Activated CD8-positive, alpha-beta T cell treated with anti-CD3 and anti-CD28 coated beads for 36 hours (primary cell): ENCODE measurements around the gene FYN. TPM values are rescaled to one million over a fixed set of nuclear protein-coding genes. Genes with fewer than 3 reads are reported as not detected.
A peak's percentile ranks its signal among the peaks of the same experiment; 100 is the strongest.

Source experiments
- ATAC-seq: fragments of 200-7000 bp; cut with Tn5 transposase; one replicate; pipeline ENCODE4 v1.10.0; 2021; ENCODE audit warnings: mild to moderate bottlenecking, moderate library complexity
- CTCF ChIA-PET: fragments of 350-600 bp; sonication (Branson Sonifier 250); formaldehyde crosslinking; loops from one replicate; lab custom pipeline; 2021; ENCODE audit warnings: antibody characterized with exemption; lab: Charles Lee
- POLR2A ChIA-PET: fragments of 350-600 bp; sonication (Branson Sonifier 250); formaldehyde crosslinking; loops from one replicate; lab custom pipeline; 2021; ENCODE audit warnings: antibody characterized with exemption; lab: Charles Lee
- DNase-seq: peaks from one replicate; pipeline ENCODE4 v3.0.0-alpha.2; 2020
- H3K27ac Mint-ChIP-seq: one replicate; pipeline ENCODE4 v1.8.0; 2021; ENCODE audit warnings: mild to moderate bottlenecking, mixed read lengths
- H3K27me3 Mint-ChIP-seq: one replicate; pipeline ENCODE4 v1.8.0; 2021; ENCODE audit warnings: mixed read lengths
- H3K36me3 Mint-ChIP-seq: one replicate; pipeline ENCODE4 v1.8.0; 2021; ENCODE audit warnings: low read depth, mixed read lengths
- H3K4me1 Mint-ChIP-seq: one replicate; pipeline ENCODE4 v1.8.0; 2021; ENCODE audit warnings: low read depth, mixed read lengths
- H3K4me3 Mint-ChIP-seq: one replicate; pipeline ENCODE4 v1.8.0; 2021; ENCODE audit warnings: mild to moderate bottlenecking, moderate library complexity, mixed read lengths
- H3K9me3 Mint-ChIP-seq: one replicate; pipeline ENCODE4 v1.8.0; 2021; ENCODE audit warnings: mixed read lengths
- CTCF ChIP-seq: fragments of 200-600 bp; IDR thresholded peaks from one replicate; pipeline ENCODE4 v1.8.0; 2022; ENCODE audit warnings: antibody characterized with exemption, mild to moderate bottlenecking
- intact Hi-C: fragments of 100-400 bp; cut with micrococcal nuclease; formaldehyde crosslinking; loops from one replicate; pipeline ENCODE4 v1.10.0; 2022
- total RNA-seq, 2 experiments: library from RNA; stranded (reverse); gene quantifications; one replicate each; pipeline ENCODE4 v1.2.3, GENCODE V29; 2021

Gene FYN
- total RNA-seq, 2 experiments from 2014 or later = 384 to 386 TPM

- Mint-ChIP-seq H3K4me3 (no peak overlapping the region), H3K4me1 (peaks cover 74% of the 10 kb centered on the region), H3K36me3 (peaks cover 55% of the 10 kb centered on the region), H3K27me3 (no peaks in the 10 kb centered on the region), H3K27ac (peak overlapping the region; percentile 90), H3K9me3 (peaks cover 1% of the 10 kb centered on the region)
- intact Hi-C loops = no loop called here
- ATAC-seq (no peak), DNase-seq (no peak)
- TF ChIP-seq CTCF = no peak
- ChIA-PET POLR2A (interaction anchor here (0.8 to 3.5 kb wide), 2 partner anchors 9 to 15 kb away, joined by 3 to 23 read pairs; no protein-coding TSS in a partner anchor), CTCF (interaction anchor here (1.3 to 1.8 kb wide), 2 partner anchors 8 to 14 kb away, joined by 3 to 5 read pairs; no protein-coding TSS in a partner anchor)
Observed at GRCh38 chr6:111819458-111819857, 53.8 kb downstream of the FYN start.

GRCh38 chr6:111818539-111819226 lies 54.6 kb downstream of the FYN start:
- Mint-ChIP-seq H3K4me3 (peak overlapping the region; percentile 37), H3K27me3 (no peaks in the 10 kb centered on the region), H3K27ac (peak overlapping the region; percentile 90), H3K9me3 (peaks cover 1% of the 10 kb centered on the region), H3K36me3 (peaks cover 60% of the 10 kb centered on the region), H3K4me1 (peaks cover 72% of the 10 kb centered on the region)
- DNase-seq = peak; percentile 49
- POLR2A ChIA-PET = interaction anchor here (0.6 to 3.5 kb wide), 9 partner anchors 9 to 414 kb away, joined by 3 to 23 read pairs (median 3); no protein-coding TSS in a partner anchor
- peak; percentile 57 for ATAC-seq
- CTCF ChIA-PET = interaction anchor here (0.7 to 1.2 kb wide), 8 partner anchors 13 to 193 kb away, joined by 3 to 4 read pairs (median 4); no protein-coding TSS in a partner anchor
- intact Hi-C loops = no loop called here
- TF ChIP-seq CTCF = no peak

- ChIA-PET CTCF (interaction anchor here (1.0 to 1.2 kb wide), 3 partner anchors 12 to 26 kb away, joined by 3 to 4 read pairs (median 4); no protein-coding TSS in a partner anchor), POLR2A (interaction anchor here (0.9 to 3.5 kb wide), 7 partner anchors 8 to 35 kb away, joined by 3 to 23 read pairs (median 3); no protein-coding TSS in a partner anchor)
- H3K27ac Mint-ChIP-seq = peak overlapping the region; percentile 90
- peaks cover 72% of the 10 kb centered on the region for H3K4me1 Mint-ChIP-seq
- H3K27me3 Mint-ChIP-seq = no peaks in the 10 kb centered on the region
- TF ChIP-seq CTCF = no peak
- peaks cover 63% of the 10 kb centered on the region for H3K36me3 Mint-ChIP-seq
- peaks cover 1% of the 10 kb centered on the region for H3K9me3 Mint-ChIP-seq
- ATAC-seq = no peak
- no peak for DNase-seq
- H3K4me3 Mint-ChIP-seq = no peak overlapping the region
- intact Hi-C loops = no loop called here
Observed at GRCh38 chr6:111817451-111818120, 55.7 kb downstream of the FYN start.

GRCh38 chr6:111813677-111814310 lies 59.5 kb downstream of the FYN start:
- intact Hi-C loops = no loop called here
- peaks cover 68% of the 10 kb centered on the region for H3K36me3 Mint-ChIP-seq

More at GRCh38 chr6:111813677-111814310, 59.5 kb downstream of the FYN start:
- CTCF ChIA-PET = interaction anchor here (0.8 to 1.5 kb wide), 7 partner anchors 10 to 50 kb away, joined by 3 to 11 read pairs (median 4); no protein-coding TSS in a partner anchor
- ATAC-seq (no peak), DNase-seq (no peak)
- H3K4me1 Mint-ChIP-seq = peaks cover 86% of the 10 kb centered on the region
- peak overlapping the region; percentile 14 for H3K4me3 Mint-ChIP-seq
- no peak for TF ChIP-seq CTCF
- no peaks in the 10 kb centered on the region for H3K9me3 Mint-ChIP-seq
- H3K27ac Mint-ChIP-seq = peak overlapping the region; percentile 96
- H3K27me3 Mint-ChIP-seq = no peaks in the 10 kb centered on the region
- POLR2A ChIA-PET = interaction anchor here (1.0 to 1.8 kb wide), 7 partner anchors 10 to 176 kb away, joined by 3 to 11 read pairs (median 3); no protein-coding TSS in a partner anchor
